GM23248 (cell line): ENCODE measurements around the gene CCDC183.

Experiments used
- EZH2 ChIP-seq: fragments of 200-600 bp; sonication (generic); IDR thresholded peaks from 2 replicates; pipeline ENCODE4 v1.6.1; 2018; ENCODE audit warnings: antibody characterized with exemption, mild to moderate bottlenecking; ENCODE audit not compliant: insufficient read depth, poor library complexity, severe bottlenecking
- EZH2phosphoT487 ChIP-seq: fragments of 200-600 bp; sonication (generic); IDR thresholded peaks from 2 replicates; pipeline ENCODE4 v1.6.1; 2018; ENCODE audit warnings: antibody characterized with exemption, moderate library complexity, mild to moderate bottlenecking, low read depth; ENCODE audit not compliant: insufficient read depth

DNA sequence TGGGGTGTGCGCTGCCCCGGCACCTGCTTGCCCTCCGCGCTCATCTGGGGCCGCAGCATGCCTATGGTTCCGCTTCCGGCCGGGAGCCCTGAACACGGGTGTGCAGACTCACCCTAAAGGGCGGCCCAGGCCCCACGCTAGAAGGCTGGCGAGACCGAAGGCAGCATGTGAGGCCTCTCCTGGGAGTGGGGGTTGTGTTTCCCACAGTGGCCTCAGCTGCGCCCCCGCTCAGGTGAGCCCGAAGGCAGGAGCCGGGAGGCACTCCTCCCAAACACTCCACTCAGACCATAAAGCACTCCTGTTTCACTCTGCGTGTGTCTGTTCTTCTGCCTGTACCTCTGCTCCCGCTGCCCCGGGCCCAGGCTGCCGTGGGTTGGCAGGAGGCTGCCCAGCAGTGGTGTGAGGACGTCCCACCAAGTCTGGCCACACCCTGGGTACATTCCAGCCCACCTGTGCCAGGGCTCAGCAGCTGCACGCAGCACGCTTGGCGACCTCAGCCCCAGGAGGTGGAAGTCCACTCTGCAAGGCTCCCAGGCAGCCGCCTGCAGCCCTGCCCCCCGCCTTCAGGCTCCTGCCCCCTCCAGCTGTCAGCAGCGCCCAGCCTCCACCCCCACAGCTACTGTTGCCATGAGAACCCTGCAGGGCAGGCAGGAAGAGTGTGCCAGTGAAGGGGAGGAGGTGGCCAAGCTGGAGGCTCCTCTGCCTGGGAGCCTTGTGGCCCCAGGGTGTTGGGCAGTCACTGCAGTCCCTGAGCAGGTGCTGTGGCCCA is 44.9 kb downstream of the CCDC183 start:
- TF ChIP-seq EZH2 (no peak), EZH2phosphoT487 (no peak)
